HEK293T (cell line): ENCODE results near the gene RIOK3.

Source experiments
- CTCF ChIA-PET: fragments of 350-600 bp; formaldehyde crosslinking; extraction: SDS; loops from one replicate; lab custom pipeline; 2021; ENCODE audit warnings: antibody characterized with exemption, inconsistent platforms; lab: Yijun Ruan, JAX
- POLR2A ChIA-PET: fragments of 350-600 bp; formaldehyde crosslinking; extraction: SDS; loops from one replicate; lab custom pipeline; 2020; ENCODE audit warnings: antibody characterized with exemption, inconsistent platforms; lab: Yijun Ruan, JAX
- DNase-seq: peaks from one replicate; pipeline ENCODE4 v3.0.0; 2012; ENCODE audit warnings: mixed read lengths; ENCODE audit errors: extremely low spot score
- ARNT ChIP-seq: fragments of 450-650 bp; IDR thresholded peaks from 2 replicates; pipeline ENCODE4 v1.6.1; 2017; ENCODE audit warnings: mild to moderate bottlenecking
- BHLHE40 ChIP-seq: fragments of 450-650 bp; IDR thresholded peaks from 2 replicates; pipeline ENCODE4 v1.6.1; 2016; ENCODE audit warnings: mild to moderate bottlenecking, moderate library complexity, borderline replicate concordance
- CTBP1 ChIP-seq: fragments of 450-650 bp; IDR thresholded peaks from 2 replicates; pipeline ENCODE4 v1.6.1; 2016; ENCODE audit warnings: borderline replicate concordance
- ELF4 ChIP-seq: fragments of 450-650 bp; IDR thresholded peaks from 2 replicates; pipeline ENCODE4 v1.6.1; 2017; ENCODE audit warnings: antibody characterized with exemption
- FOXA1 ChIP-seq: fragments of 450-650 bp; IDR thresholded peaks from 2 replicates; pipeline ENCODE4 v1.6.1; 2016; ENCODE audit warnings: mild to moderate bottlenecking
- FOXK2 ChIP-seq: fragments of 450-650 bp; IDR thresholded peaks from 2 replicates; pipeline ENCODE4 v1.6.1; 2016; ENCODE audit warnings: mild to moderate bottlenecking
- FOXM1 ChIP-seq: fragments of 450-650 bp; IDR thresholded peaks from 2 replicates; pipeline ENCODE4 v1.6.1; 2017; ENCODE audit warnings: mild to moderate bottlenecking, borderline replicate concordance
- HDGF ChIP-seq: fragments of 450-650 bp; IDR thresholded peaks from 2 replicates; pipeline ENCODE4 v1.6.1; 2017; ENCODE audit warnings: antibody characterized with exemption, borderline replicate concordance
- L3MBTL2 ChIP-seq: fragments of 450-650 bp; conservative IDR thresholded peaks from 2 replicates; pipeline ENCODE4 v1.6.1; 2016; ENCODE audit warnings: mild to moderate bottlenecking
- LEF1 ChIP-seq: fragments of 450-650 bp; IDR thresholded peaks from 2 replicates; pipeline ENCODE4 v1.6.1; 2017; ENCODE audit warnings: mild to moderate bottlenecking, borderline replicate concordance
- NFRKB ChIP-seq: fragments of 450-650 bp; IDR thresholded peaks from 2 replicates; pipeline ENCODE4 v1.6.1; 2016; ENCODE audit warnings: mild to moderate bottlenecking, moderate library complexity
- SP1 ChIP-seq: fragments of 450-650 bp; IDR thresholded peaks from 2 replicates; pipeline ENCODE4 v1.6.1; 2017
- SUZ12 ChIP-seq: fragments of 450-650 bp; IDR thresholded peaks from 2 replicates; pipeline ENCODE4 v1.6.1; 2016; ENCODE audit warnings: mild to moderate bottlenecking
- TARDBP ChIP-seq: fragments of 450-650 bp; IDR thresholded peaks from 2 replicates; pipeline ENCODE4 v1.6.1; 2016
- ZNF384 ChIP-seq: fragments of 450-650 bp; IDR thresholded peaks from 2 replicates; pipeline ENCODE4 v1.6.1; 2016
- TF ChIP-seq, protein P1 (sequence below): fragments of 450-650 bp; IDR thresholded peaks from 2 replicates; pipeline ENCODE4 v1.6.1; 2016

RIOK3 gene, protein sequence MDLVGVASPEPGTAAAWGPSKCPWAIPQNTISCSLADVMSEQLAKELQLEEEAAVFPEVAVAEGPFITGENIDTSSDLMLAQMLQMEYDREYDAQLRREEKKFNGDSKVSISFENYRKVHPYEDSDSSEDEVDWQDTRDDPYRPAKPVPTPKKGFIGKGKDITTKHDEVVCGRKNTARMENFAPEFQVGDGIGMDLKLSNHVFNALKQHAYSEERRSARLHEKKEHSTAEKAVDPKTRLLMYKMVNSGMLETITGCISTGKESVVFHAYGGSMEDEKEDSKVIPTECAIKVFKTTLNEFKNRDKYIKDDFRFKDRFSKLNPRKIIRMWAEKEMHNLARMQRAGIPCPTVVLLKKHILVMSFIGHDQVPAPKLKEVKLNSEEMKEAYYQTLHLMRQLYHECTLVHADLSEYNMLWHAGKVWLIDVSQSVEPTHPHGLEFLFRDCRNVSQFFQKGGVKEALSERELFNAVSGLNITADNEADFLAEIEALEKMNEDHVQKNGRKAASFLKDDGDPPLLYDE

DNA sequence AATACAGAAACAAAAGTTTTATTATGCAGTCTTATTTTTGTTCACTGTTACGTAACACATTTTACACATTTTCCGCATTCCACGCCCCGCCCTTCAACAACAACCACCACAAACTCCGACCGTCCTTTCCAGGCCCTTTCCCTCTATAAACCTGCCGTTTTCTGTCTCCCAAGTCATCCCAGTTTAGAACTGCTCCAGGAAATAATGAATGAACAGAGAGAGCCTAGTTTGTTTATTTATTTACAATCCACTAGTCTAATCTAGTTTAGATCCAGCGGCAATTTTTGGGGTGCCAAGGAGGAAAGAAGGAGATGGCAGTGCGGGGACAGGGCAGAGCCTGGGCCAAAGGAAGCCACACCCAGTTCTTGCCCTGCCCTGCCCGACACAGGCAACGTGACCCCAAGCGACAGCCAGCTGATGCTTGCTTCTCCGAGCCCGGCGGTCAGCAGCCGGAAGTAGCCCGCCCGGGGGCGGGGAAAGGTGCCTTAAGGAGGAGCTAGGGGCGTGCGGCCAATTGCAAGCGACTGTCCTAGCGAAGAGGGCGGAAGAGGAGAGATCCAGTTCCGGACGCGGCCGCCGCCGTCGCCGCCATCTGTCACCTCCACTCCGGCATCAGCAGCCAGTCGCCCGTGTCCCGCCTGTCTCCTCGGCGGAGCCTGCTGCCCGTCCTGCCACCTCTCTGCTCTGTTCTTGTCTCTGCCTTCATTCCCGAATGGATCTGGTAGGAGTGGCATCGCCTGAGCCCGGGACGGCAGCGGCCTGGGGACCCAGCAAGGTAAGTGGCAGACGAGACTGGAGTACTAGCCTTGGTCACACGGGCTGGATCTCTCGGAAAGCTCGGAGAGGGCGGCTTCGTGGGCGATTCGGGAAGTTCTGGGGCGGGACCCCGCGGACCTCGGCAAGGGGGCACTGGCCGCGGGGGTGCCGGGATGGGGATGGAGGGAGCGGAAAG, at the start of gene RIOK3:
TSS of gene RIOK3 (plus strand) at position 560 of the 952 bp plus-strand sequence. CDS start at position 713, 153 bp downstream.
- no peak for TF ChIP-seq BHLHE40
- TF ChIP-seq, protein P1, sequence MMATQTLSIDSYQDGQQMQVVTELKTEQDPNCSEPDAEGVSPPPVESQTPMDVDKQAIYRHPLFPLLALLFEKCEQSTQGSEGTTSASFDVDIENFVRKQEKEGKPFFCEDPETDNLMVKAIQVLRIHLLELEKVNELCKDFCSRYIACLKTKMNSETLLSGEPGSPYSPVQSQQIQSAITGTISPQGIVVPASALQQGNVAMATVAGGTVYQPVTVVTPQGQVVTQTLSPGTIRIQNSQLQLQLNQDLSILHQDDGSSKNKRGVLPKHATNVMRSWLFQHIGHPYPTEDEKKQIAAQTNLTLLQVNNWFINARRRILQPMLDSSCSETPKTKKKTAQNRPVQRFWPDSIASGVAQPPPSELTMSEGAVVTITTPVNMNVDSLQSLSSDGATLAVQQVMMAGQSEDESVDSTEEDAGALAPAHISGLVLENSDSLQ, result peak; percentile 41
- peak; percentile 50 for TF ChIP-seq ELF4
- DNase-seq, result peak; percentile 99
- CTCF ChIA-PET, result interaction anchor here (1.2 kb wide), 1 partner anchor 10 kb away, joined by 3 read pairs; no protein-coding TSS in a partner anchor
- POLR2A ChIA-PET, result interaction anchor here (0.7 to 2.2 kb wide), 19 partner anchors 9 to 419 kb away, joined by 3 to 17 read pairs (median 4); a partner anchor contains a TSS

DNA sequence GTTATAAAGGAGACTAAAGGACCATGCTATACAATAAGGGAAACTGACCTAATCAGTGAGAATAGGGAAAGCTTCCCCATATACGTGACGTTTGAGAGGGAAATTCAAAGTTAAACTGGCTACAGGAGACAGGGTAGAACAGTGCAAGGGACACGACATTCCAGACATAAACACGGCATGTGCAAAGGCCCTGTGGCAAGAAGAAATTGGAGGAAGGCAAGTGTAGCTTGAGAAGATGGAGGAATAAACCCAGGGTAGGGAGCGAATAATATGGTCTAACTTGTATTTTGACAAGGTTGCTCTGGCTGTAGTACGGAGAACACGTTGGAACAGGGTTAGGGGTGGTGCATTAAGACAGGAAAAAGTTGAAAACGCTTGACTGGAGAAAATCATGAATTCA, 49.8 kb upstream of the RIOK3 start:
- no peak for TF ChIP-seq NFRKB
- TF ChIP-seq FOXM1, result no peak
- TF ChIP-seq SP1, result no peak
- TF ChIP-seq TARDBP, result no peak
- TF ChIP-seq ARNT, result no peak
- TF ChIP-seq SUZ12, result no peak
- TF ChIP-seq FOXA1, result no peak
- TF ChIP-seq ELF4, result no peak
- TF ChIP-seq, protein P1, result no peak
- no peak for TF ChIP-seq FOXK2
- TF ChIP-seq HDGF, result no peak
- no peak for TF ChIP-seq L3MBTL2
- TF ChIP-seq LEF1, result no peak
- TF ChIP-seq CTBP1, result no peak
- no peak for TF ChIP-seq BHLHE40
- no peak for TF ChIP-seq ZNF384
- CTCF ChIA-PET, result interaction anchor here (1.0 kb wide), 1 partner anchor 8 kb away, joined by 3 read pairs; no protein-coding TSS in a partner anchor
- no peak for DNase-seq
- POLR2A ChIA-PET, result no interaction called here

DNA sequence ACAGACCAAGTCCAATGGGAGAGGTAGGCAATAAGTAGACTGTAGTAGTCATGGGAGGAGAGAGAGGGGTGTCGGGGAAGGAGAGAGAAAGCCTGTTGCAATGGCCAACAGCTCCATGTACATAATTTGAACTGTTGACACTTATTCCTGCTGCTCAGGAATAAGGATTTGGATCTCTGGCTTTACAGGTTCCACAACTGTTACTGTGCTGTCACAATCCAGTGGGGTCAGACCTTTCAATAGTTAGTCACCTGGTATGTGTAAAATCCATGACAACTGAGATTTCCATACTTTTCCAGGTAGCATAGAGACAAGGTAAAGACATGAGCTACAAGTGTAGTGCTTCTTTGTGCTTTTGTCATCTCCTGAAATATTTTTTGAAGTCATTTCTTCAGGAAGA, 47.5 kb upstream of the RIOK3 start:
- POLR2A ChIA-PET, result no interaction called here
- DNase-seq, result no peak
- CTCF ChIA-PET, result interaction anchor here (1.7 kb wide), 1 partner anchor 27 kb away, joined by 7 read pairs; no protein-coding TSS in a partner anchor
- TF ChIP-seq FOXM1, result no peak
- TF ChIP-seq FOXK2, result no peak
- no peak for TF ChIP-seq ZNF384

DNA sequence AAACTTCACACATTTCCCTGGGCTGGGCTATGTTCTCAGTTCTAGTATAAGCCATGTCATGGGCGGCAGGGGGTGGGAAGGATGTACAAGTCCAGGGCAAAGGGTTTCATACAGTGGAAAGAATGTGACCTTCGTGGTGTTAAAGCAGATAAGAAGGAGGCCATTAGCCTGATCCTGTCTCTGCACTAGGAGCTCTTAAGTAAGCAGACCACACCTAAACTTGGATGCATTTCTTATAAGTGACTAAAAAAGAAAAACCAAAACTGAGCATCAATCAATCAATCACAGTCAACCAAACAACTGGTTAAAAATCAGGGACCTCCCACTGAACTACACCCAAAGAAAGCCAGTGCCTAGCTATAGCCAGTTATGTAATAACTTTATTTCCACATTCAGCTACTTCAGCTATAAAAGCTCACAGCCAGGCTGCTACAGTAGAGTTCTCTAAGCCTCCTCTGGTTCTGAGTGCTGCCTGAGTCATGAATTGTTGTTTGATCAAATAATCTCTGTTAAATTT, 46.8 kb upstream of the RIOK3 start:
- DNase-seq, result no peak
- POLR2A ChIA-PET, result no interaction called here
- TF ChIP-seq, protein P1, result no peak
- TF ChIP-seq FOXM1, result no peak
- TF ChIP-seq BHLHE40, result no peak
- no peak for TF ChIP-seq ZNF384
- no peak for TF ChIP-seq NFRKB
- TF ChIP-seq HDGF, result no peak
- TF ChIP-seq SUZ12, result no peak
- no peak for TF ChIP-seq SP1
- no peak for TF ChIP-seq LEF1
- no peak for TF ChIP-seq TARDBP
- no peak for TF ChIP-seq CTBP1
- no peak for TF ChIP-seq L3MBTL2
- TF ChIP-seq FOXK2, result no peak
- no peak for TF ChIP-seq ELF4
- no peak for TF ChIP-seq ARNT
- no peak for TF ChIP-seq FOXA1
- CTCF ChIA-PET, result interaction anchor here (1.7 kb wide), 1 partner anchor 27 kb away, joined by 7 read pairs; no protein-coding TSS in a partner anchor

DNA sequence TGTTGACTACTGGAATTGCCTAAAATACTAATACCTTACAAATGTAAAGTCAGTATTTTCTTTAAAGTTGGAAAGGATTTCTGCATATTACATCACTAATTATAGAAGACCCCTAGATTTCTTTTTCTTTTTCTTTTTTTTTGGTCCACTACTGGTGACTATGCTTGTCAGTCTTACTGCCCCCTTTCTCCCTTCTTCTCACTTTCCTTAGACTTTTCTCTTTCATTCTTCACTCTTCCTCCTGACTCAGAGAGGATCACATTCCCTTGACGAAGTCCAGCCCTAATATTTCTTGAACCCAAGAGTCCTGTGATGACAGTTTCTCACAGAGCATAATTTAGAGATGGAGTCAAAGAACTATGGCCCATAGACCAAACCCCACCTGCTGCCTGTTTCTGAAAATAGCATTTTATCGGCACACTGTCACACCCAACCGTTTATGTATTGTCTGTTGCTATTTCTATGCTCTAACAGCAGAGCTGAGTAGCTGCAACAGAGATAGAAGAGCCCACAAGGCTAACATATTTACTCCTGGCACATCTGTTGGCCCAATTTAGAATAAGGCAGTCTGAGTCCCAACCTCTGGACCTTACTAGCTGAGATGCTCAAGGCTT, 40.6 kb upstream of the RIOK3 start:
- POLR2A ChIA-PET, result no interaction called here
- no peak for DNase-seq
- CTCF ChIA-PET, result interaction anchor here (0.6 to 1.4 kb wide), 4 partner anchors 69 to 379 kb away, joined by 3 to 8 read pairs (median 4); no protein-coding TSS in a partner anchor
- TF ChIP-seq ARNT (no peak), BHLHE40 (no peak), FOXA1 (no peak), LEF1 (no peak), NFRKB (no peak)
